ENCODE data around the gene PLCB1.

- no peak for TF ChIP-seq CTCF (IDR thresholded peaks at IDR 0.05; ENCODE audit: extremely low read depth in 1 of 2, insufficient read depth in 1 of 2, low read depth in 1 of 2, low read length in 2 of 2)
- no peak for TF ChIP-seq POLR2A (IDR thresholded peaks at IDR 0.05; ENCODE audit: low read depth, low read length)
- no peak for TF ChIP-seq POLR2AphosphoS5 (IDR thresholded peaks at IDR 0.05; ENCODE audit: insufficient read depth, low read depth, low read length)
Measured at GRCh38 chr20:8842525-8842924, 710.5 kb downstream of the PLCB1 start.
